GM13977 (cell line): ENCODE results near the gene CFHR2.
"Not testable (repeated sequence)": the region's sequence is repeated elsewhere in the genome, so short reads cannot be mapped to it uniquely, and the experiment has no call there.

Experiments used
- DNase-seq: peaks from one replicate; pipeline ENCODE4 v3.0.0; 2012; ENCODE audit warnings: low spot score
- in situ Hi-C: fragments of 300-500 bp; cut with MboI; formaldehyde crosslinking; loops from one replicate; pipeline ENCODE4 v1.12.0; 2022; ENCODE audit warnings: low sequenced_read_pairs, low pct_unique_long_range_greater_than_20kb, mixed read lengths, inconsistent platforms; ENCODE audit not compliant: unreplicated experiment
- TF ChIP-seq, protein P1 (sequence below): IDR thresholded peaks from 2 replicates; pipeline ENCODE4 v1.5.1; 2012; ENCODE audit warnings: mild to moderate bottlenecking, control low read depth; ENCODE audit not compliant: insufficient read depth; ENCODE audit errors: extremely low read depth, missing control alignments

The CFHR2 gene

GRCh38 chr1:196980859-196981258 lies 37.3 kb downstream of the CFHR2 start:
- in situ Hi-C loops: no loop called here
- TF ChIP-seq, protein P1, sequence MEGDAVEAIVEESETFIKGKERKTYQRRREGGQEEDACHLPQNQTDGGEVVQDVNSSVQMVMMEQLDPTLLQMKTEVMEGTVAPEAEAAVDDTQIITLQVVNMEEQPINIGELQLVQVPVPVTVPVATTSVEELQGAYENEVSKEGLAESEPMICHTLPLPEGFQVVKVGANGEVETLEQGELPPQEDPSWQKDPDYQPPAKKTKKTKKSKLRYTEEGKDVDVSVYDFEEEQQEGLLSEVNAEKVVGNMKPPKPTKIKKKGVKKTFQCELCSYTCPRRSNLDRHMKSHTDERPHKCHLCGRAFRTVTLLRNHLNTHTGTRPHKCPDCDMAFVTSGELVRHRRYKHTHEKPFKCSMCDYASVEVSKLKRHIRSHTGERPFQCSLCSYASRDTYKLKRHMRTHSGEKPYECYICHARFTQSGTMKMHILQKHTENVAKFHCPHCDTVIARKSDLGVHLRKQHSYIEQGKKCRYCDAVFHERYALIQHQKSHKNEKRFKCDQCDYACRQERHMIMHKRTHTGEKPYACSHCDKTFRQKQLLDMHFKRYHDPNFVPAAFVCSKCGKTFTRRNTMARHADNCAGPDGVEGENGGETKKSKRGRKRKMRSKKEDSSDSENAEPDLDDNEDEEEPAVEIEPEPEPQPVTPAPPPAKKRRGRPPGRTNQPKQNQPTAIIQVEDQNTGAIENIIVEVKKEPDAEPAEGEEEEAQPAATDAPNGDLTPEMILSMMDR: no peak
- no peak for DNase-seq

- in situ Hi-C loops, DNase-seq: not testable (repeated sequence)
Observed at GRCh38 chr1:196982247-196982646, 38.7 kb downstream of the CFHR2 start.

- DNase-seq, in situ Hi-C loops: not testable (repeated sequence)
Observed at GRCh38 chr1:196991919-196992651, 48.5 kb downstream of the CFHR2 start.

- in situ Hi-C loops: no loop called here
- TF ChIP-seq, protein P1: no peak
- no peak for DNase-seq
Observed at GRCh38 chr1:196993916-196994315, 50.4 kb downstream of the CFHR2 start.

DNA sequence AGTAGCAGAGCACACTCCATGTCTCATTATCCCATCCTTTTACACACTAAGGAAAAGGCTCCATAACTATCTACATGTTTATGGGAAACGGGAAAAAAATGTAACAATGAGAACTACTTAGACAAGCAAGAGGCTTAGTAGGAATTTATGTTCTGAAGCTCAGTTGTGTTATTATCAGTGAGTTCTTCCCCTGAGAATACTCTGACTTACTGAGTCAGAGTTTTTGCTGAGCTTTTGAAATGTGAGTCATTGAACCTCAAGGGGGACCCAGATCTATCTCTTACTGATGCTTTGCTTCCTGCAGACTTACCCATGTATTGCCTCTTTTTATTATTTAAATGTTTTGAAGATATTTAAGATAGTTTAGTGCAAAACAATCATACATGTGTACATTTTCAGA lies 53.9 kb downstream of the CFHR2 start:
- TF ChIP-seq, protein P1: no peak
- in situ Hi-C loops: no loop called here
- DNase-seq: no peak

DNA sequence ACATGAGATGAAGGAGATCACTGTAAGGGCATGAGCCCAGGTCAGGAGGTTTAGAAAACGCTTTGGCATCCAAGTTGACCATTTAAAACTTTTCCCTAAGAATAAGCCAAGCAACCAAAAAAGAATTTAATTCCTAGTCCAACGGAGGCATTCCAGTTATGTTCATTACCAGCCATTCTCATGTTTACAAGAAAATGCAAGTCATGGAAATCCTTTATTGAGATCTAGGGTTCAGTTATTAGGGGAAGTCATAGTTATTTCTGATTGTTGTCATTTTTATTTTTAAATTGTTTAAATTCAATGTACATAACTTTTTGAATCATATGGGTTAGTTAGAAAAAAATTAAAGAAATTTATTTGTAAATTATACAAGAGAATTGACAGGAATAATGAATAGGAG lies 58.3 kb downstream of the CFHR2 start:
- TF ChIP-seq, protein P1: no peak
- no peak for DNase-seq
- in situ Hi-C loops: no loop called here

DNA sequence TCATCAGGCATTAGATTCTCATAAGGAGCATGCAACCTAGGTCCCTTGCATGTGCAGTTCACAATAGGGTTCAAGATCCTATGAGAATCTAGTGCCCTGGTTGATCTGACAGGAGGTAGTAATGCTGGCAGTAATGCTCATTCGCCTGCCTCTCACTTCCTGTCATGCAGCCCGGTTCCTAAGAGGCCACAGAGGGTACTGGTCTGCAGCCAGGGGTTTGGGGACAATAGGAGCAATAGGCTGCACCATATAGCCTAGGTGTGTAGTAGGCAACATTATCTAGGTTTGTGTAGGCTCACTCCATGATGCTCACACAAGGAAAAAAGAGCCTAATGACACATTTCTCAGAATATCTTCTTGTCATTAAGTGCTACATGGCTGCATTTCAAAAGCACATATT lies 59.6 kb downstream of the CFHR2 start:
- TF ChIP-seq, protein P1: no peak
- in situ Hi-C loops: no loop called here
- DNase-seq: no peak

DNA sequence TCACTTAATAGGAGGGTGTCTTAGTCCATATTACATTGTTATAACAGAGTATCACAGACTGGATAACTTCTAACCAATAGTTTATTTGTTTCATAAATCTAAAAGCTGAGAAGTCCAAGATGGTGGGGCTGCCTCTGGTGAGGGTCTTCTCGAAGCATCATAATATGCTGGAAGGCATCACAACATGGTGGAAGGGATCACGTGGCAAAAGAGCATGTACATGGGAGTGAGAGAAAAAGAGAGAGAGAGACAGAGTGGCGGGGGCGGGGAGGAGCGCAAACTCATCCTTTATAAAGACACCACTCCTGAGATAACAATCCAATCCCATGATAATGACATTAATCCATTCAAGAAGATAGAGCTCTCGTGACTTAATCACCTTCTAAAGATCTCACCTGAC lies 65.3 kb downstream of the CFHR2 start:
- TF ChIP-seq, protein P1: no peak
- DNase-seq: no peak
- in situ Hi-C loops: no loop called here
